ENCODE data around the gene SPSB3.

GRCh38 chr16:1741553-1742165, 40.7 kb downstream of the SPSB3 start:
- TF ChIP-seq YY1 (tag by site-specific recombination; IDR thresholded peaks at IDR 0.05) (no peak), ZNF239 (tag by site-specific recombination; IDR thresholded peaks at IDR 0.05) (no peak), ZNF292 (tag by site-specific recombination; IDR thresholded peaks at IDR 0.05; ENCODE audit: borderline replicate concordance, low read depth) (no peak), TSHZ1 (tag by site-specific recombination; IDR thresholded peaks at IDR 0.05; ENCODE audit: borderline replicate concordance) (no peak), ZNF121 (tag by site-specific recombination; IDR thresholded peaks at IDR 0.05) (no peak), HOXA7 (CRISPR knock-in tag; IDR thresholded peaks at IDR 0.05; ENCODE audit: borderline replicate concordance) (no peak), CTCF (tag by site-specific recombination; IDR thresholded peaks at IDR 0.05) (no peak), ZNF274 (IDR thresholded peaks at IDR 0.05; ENCODE audit: low read length) (no peak), ZNF274 (tag by site-specific recombination; IDR thresholded peaks at IDR 0.05; ENCODE audit: borderline replicate concordance) (no peak), REST (tag by site-specific recombination; IDR thresholded peaks at IDR 0.05) (no peak)
